HCT116 (cell line): Measurements from ENCODE around the gene DOP1B. TPM values are rescaled to one million over a fixed set of nuclear protein-coding genes. Genes with fewer than 3 reads are reported as not detected.

Source experiments
- ATAC-seq: fragments of 200-7000 bp; cut with Tn5 transposase; 2 replicates; pipeline ENCODE4 v1.9.1; 2020; ENCODE audit warnings: mild to moderate bottlenecking, moderate library complexity
- BruUV-seq: library from RNA; stranded (reverse); fragments of 400-500 nt; replicated peaks from 2 replicates; lab custom pipeline; 2021; lab: Mats Ljungman, UMichigan
- CTCF ChIA-PET: fragments of 300-600 bp; sonication (Branson Sonifier 250); formaldehyde crosslinking; loops from one replicate; lab custom pipeline; 2021; ENCODE audit warnings: antibody characterized with exemption; lab: Charles Lee
- POLR2A ChIA-PET: fragments of 300-600, 350-600 bp; sonication (Branson Sonifier 250); formaldehyde crosslinking; loops from one replicate; lab custom pipeline; 2021; ENCODE audit warnings: antibody characterized with exemption; lab: Charles Lee
- RAD21 ChIA-PET, 2 experiments: fragments of 300-600 bp; sonication (Branson Sonifier 250); formaldehyde crosslinking; loops; one replicate each; lab custom pipeline; 2023; ENCODE audit warnings: low total read pairs in 2 of 2; ENCODE audit not compliant: uncharacterized antibody in 2 of 2, unreplicated experiment in 2 of 2, low non-redundant PET in 1 of 2; lab: Charles Lee
- DNase-seq: peaks from one replicate; pipeline ENCODE4 v3.0.0-alpha.2; 2010; ENCODE audit warnings: low read depth, low spot score
- H2AFZ ChIP-seq: fragments of 200-600 bp; shearing (Covaris generic), sonication (generic); 2 replicates; pipeline ENCODE4 v1.6.1; 2017; ENCODE audit warnings: low read depth, mixed run types, mixed read lengths, antibody characterized with exemption, low read length; ENCODE audit not compliant: poor library complexity, severe bottlenecking
- H3K27ac ChIP-seq: 2 replicates; pipeline ENCODE4 v1.5.1; 2012; ENCODE audit warnings: low read depth, low read length
- H3K27me3 ChIP-seq: fragments of 200-600 bp; sonication (generic); 2 replicates; pipeline ENCODE4 v1.6.1; 2016; ENCODE audit warnings: mixed run types, low read length, mixed read lengths; ENCODE audit not compliant: insufficient read depth
- H3K36me3 ChIP-seq, 2 experiments: fragments of 200-500 bp in 1 of 2; fragments of 200-600 bp in 1 of 2; sonication (Bioruptor generic) in 1 of 2; sonication (generic) in 1 of 2; 2 replicates each; pipeline versions ENCODE4 v1.5.1 to v1.6.1; 2014 to 2016; ENCODE audit warnings: low read length in 2 of 2, inconsistent platforms in 1 of 2, mixed read lengths in 1 of 2, mixed run types in 1 of 2; ENCODE audit not compliant: insufficient read depth in 2 of 2, control insufficient read depth in 1 of 2
- H3K4me1 ChIP-seq, 2 experiments: fragments of 200-600 bp in 1 of 2; sonication (generic) in 1 of 2; 2 replicates each; pipeline versions ENCODE4 v1.5.1 to v1.6.1; 2012 to 2017; ENCODE audit warnings: low read length in 2 of 2, inconsistent platforms in 1 of 2, mild to moderate bottlenecking in 1 of 2, mixed read lengths in 1 of 2, mixed run types in 1 of 2, moderate library complexity in 1 of 2; ENCODE audit not compliant: insufficient read depth in 2 of 2, control insufficient read depth in 1 of 2
- H3K4me2 ChIP-seq: fragments of 200-600 bp; sonication (generic); 2 replicates; pipeline ENCODE4 v1.6.1; 2017; ENCODE audit warnings: mixed run types, low read length, mixed read lengths
- H3K4me3 ChIP-seq, 2 experiments: fragments of 200-600 bp in 1 of 2; sonication (generic) in 1 of 2; replicated peaks in 1 of 2; 2 replicates each; pipeline ENCODE4 v1.5.1; 2011 to 2016; ENCODE audit warnings: low read length in 2 of 2, control low read depth in 1 of 2, low read depth in 1 of 2, mild to moderate bottlenecking in 1 of 2, mixed read lengths in 1 of 2, mixed run types in 1 of 2
- H3K79me2 ChIP-seq: fragments of 200-600 bp; sonication (generic); 2 replicates; pipeline ENCODE4 v1.6.1; 2017; ENCODE audit warnings: mild to moderate bottlenecking, mixed run types, low read length, moderate library complexity, mixed read lengths; ENCODE audit not compliant: insufficient read depth
- H3K9ac ChIP-seq: fragments of 200-600 bp; sonication (generic); 2 replicates; pipeline ENCODE4 v1.6.1; 2016; ENCODE audit warnings: low read length, mixed read lengths
- H3K9me2 ChIP-seq: fragments of 200-600 bp; sonication (generic), shearing (Covaris generic); 2 replicates; pipeline ENCODE4 v1.6.1; 2017; ENCODE audit warnings: mixed run types, mild to moderate bottlenecking, moderate library complexity; ENCODE audit not compliant: insufficient read depth
- H3K9me3 ChIP-seq, 2 experiments: fragments of 200-500 bp in 1 of 2; fragments of 200-600 bp in 1 of 2; sonication (Bioruptor generic) in 1 of 2; sonication (generic) in 1 of 2; 2 replicates each; pipeline ENCODE4 v1.6.1; 2014 to 2017; ENCODE audit warnings: low read length in 2 of 2, mixed read lengths in 2 of 2, inconsistent platforms in 1 of 2, low read depth in 1 of 2, mild to moderate bottlenecking in 1 of 2, mixed run types in 1 of 2, moderate library complexity in 1 of 2; ENCODE audit not compliant: control insufficient read depth in 1 of 2, insufficient read depth in 1 of 2
- H4K20me1 ChIP-seq: fragments of 200-600 bp; sonication (generic), shearing (Covaris generic); 2 replicates; pipeline ENCODE4 v1.6.1; 2017; ENCODE audit warnings: mixed run types, mild to moderate bottlenecking, moderate library complexity; ENCODE audit not compliant: insufficient read depth
- CBX3 ChIP-seq: IDR thresholded peaks from 2 replicates; pipeline ENCODE4 v1.6.1; 2012; ENCODE audit warnings: low read depth
- CEBPB ChIP-seq: IDR thresholded peaks from 2 replicates; pipeline ENCODE4 v1.6.1; 2012; ENCODE audit warnings: low read depth
- EGR1 ChIP-seq: IDR thresholded peaks from 2 replicates; pipeline ENCODE4 v1.6.1; 2012; ENCODE audit warnings: low read depth
- ELF1 ChIP-seq: IDR thresholded peaks from 2 replicates; pipeline ENCODE4 v1.6.1; 2012; ENCODE audit warnings: low read depth, borderline replicate concordance
- EZH2 ChIP-seq: fragments of 200-600 bp; sonication (generic); IDR thresholded peaks from 2 replicates; pipeline ENCODE4 v1.6.1; 2017; ENCODE audit warnings: antibody characterized with exemption, mixed run types
- EZH2phosphoT487 ChIP-seq: fragments of 200-600 bp; IDR thresholded peaks from 2 replicates; pipeline ENCODE4 v1.6.1; 2018; ENCODE audit warnings: antibody characterized with exemption, borderline replicate concordance
- FOSL1 ChIP-seq: IDR thresholded peaks from 2 replicates; pipeline ENCODE4 v1.6.1; 2012; ENCODE audit warnings: low read depth
- JUND ChIP-seq: IDR thresholded peaks from 2 replicates; pipeline ENCODE4 v1.6.1; 2012
- POLR2AphosphoS5 ChIP-seq: IDR thresholded peaks from 2 replicates; pipeline ENCODE4 v1.6.1; 2011; ENCODE audit warnings: mild to moderate bottlenecking, low read depth, low read length, moderate library complexity
- RAD21 ChIP-seq: IDR thresholded peaks from 2 replicates; pipeline ENCODE4 v1.6.1; 2012; ENCODE audit warnings: low read depth, mild to moderate bottlenecking
- SIN3A ChIP-seq: IDR thresholded peaks from 2 replicates; pipeline ENCODE4 v1.6.1; 2012; ENCODE audit warnings: low read depth
- SP1 ChIP-seq: IDR thresholded peaks from 2 replicates; pipeline ENCODE4 v1.6.1; 2012; ENCODE audit warnings: low read depth
- ZFX ChIP-seq: fragments of 450-650 bp; IDR thresholded peaks from 2 replicates; pipeline ENCODE4 v1.6.1; 2017
- ZNF274 ChIP-seq: fragments of 200-500 bp; sonication (Bioruptor generic); IDR thresholded peaks from 2 replicates; pipeline ENCODE4 v1.6.1; 2014; ENCODE audit warnings: mild to moderate bottlenecking, low read depth, low read length, inconsistent platforms
- intact Hi-C: fragments of 100-400 bp; cut with micrococcal nuclease; formaldehyde crosslinking; loops from 2 replicates; pipeline ENCODE4 v1.10.0; 2022
- total RNA-seq: library from RNA; stranded (reverse); gene quantifications from one replicate; pipeline ENCODE4 v1.2.1, GENCODE V29; 2021; ENCODE audit not compliant: unreplicated experiment
- TF ChIP-seq, protein P1 (sequence below): IDR thresholded peaks from 2 replicates; pipeline ENCODE4 v1.6.1; 2012
- TF ChIP-seq, protein P2 (sequence below): IDR thresholded peaks from 2 replicates; pipeline ENCODE4 v1.6.1; 2012
- TF ChIP-seq, protein P3 (sequence below): IDR thresholded peaks from 2 replicates; pipeline ENCODE4 v1.6.1; 2012; ENCODE audit warnings: low read depth
- TF ChIP-seq, protein P4 (sequence below): IDR thresholded peaks from 2 replicates; pipeline ENCODE4 v1.6.1; 2011; ENCODE audit warnings: mild to moderate bottlenecking, low read length, moderate library complexity; ENCODE audit not compliant: insufficient replicate concordance; ENCODE audit errors: extremely low read depth
- TF ChIP-seq, protein P5 (sequence below), 3 experiments: fragments of 200-600 bp in 1 of 3; sonication (generic) in 1 of 3; IDR thresholded peaks in 2 of 3; conservative IDR thresholded peaks in 1 of 3; 2 replicates each; pipeline ENCODE4 v1.5.1; 2012 to 2017; ENCODE audit warnings: low read depth in 2 of 3, low read length in 2 of 3, antibody characterized with exemption in 1 of 3, borderline replicate concordance in 1 of 3, control low read depth in 1 of 3, mild to moderate bottlenecking in 1 of 3, mixed read lengths in 1 of 3, mixed run types in 1 of 3, moderate library complexity in 1 of 3; ENCODE audit not compliant: insufficient read depth in 1 of 3

The DOP1B gene
- total RNA-seq, 1 experiment from 2014 or later = 15.4 TPM

DNA sequence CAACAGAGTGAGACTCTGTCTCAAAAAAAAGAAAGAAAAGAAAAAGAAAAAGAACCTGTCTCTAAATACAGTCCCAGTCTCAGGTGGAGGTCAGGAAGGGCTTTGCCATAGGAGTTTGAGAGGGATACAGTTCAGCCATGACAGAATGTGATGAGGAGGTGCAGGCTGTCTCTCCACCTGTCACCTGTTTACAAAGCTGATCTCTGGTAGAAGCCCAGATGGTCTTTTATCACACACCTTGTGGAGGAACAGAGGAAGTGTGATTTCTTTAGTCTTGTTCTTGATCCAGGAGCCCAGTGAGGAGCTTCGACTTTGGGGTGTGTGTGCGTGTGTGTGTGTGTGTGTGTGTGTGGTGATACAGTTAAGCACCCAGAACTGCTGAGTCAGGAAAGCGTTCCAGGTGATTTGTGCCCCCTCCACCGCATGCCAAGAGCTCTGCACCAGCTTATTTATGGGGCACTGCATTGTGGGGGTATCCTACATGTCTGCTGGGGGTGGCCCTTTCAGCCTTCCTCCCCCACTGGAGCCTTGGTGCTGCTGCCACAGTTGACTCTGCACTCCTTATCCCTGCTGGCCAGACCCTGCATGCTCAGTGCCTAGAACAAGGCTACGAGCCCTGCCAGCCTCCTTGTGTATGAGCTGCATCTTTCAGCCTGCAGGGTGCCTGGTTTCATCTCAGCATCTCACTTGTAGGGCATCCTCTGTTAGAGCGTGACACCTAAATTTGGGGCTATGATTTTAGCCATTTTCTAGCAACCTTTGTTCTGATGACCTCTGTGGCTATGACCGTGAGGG lies 19.3 kb downstream of the DOP1B start:
- no peak overlapping the region for H2AFZ ChIP-seq
- H3K4me1 ChIP-seq = peaks cover 9 to 13% of the 10 kb centered on the region in 2 experiments
- H3K9me3 ChIP-seq = no peaks in the 10 kb centered on the region
- no peak overlapping the region for H3K9ac ChIP-seq
- no TSS peak for BruUV-seq
- no peaks in the 10 kb centered on the region for H3K36me3 ChIP-seq
- RAD21 ChIA-PET = no interaction called here
- no peak for DNase-seq
- no peaks in the 10 kb centered on the region for H4K20me1 ChIP-seq
- H3K27me3 ChIP-seq = no peaks in the 10 kb centered on the region
- H3K9me2 ChIP-seq = no peaks in the 10 kb centered on the region
- no peak for ATAC-seq
- CTCF ChIA-PET = no interaction called here
- intact Hi-C loops = no loop called here
- TF ChIP-seq FOSL1 (no peak), SIN3A (no peak), JUND (no peak), RAD21 (no peak), SP1 (no peak), CEBPB (no peak), EGR1 (no peak), EZH2phosphoT487 (no peak), CBX3 (no peak), EZH2 (no peak), ZFX (no peak), POLR2AphosphoS5 (no peak), ELF1 (no peak), ZNF274 (no peak)
- TF ChIP-seq, protein P1, sequence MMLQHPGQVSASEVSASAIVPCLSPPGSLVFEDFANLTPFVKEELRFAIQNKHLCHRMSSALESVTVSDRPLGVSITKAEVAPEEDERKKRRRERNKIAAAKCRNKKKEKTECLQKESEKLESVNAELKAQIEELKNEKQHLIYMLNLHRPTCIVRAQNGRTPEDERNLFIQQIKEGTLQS = no peak
- TF ChIP-seq, protein P2, sequence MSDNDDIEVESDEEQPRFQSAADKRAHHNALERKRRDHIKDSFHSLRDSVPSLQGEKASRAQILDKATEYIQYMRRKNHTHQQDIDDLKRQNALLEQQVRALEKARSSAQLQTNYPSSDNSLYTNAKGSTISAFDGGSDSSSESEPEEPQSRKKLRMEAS = no peak
- TF ChIP-seq, protein P3, sequence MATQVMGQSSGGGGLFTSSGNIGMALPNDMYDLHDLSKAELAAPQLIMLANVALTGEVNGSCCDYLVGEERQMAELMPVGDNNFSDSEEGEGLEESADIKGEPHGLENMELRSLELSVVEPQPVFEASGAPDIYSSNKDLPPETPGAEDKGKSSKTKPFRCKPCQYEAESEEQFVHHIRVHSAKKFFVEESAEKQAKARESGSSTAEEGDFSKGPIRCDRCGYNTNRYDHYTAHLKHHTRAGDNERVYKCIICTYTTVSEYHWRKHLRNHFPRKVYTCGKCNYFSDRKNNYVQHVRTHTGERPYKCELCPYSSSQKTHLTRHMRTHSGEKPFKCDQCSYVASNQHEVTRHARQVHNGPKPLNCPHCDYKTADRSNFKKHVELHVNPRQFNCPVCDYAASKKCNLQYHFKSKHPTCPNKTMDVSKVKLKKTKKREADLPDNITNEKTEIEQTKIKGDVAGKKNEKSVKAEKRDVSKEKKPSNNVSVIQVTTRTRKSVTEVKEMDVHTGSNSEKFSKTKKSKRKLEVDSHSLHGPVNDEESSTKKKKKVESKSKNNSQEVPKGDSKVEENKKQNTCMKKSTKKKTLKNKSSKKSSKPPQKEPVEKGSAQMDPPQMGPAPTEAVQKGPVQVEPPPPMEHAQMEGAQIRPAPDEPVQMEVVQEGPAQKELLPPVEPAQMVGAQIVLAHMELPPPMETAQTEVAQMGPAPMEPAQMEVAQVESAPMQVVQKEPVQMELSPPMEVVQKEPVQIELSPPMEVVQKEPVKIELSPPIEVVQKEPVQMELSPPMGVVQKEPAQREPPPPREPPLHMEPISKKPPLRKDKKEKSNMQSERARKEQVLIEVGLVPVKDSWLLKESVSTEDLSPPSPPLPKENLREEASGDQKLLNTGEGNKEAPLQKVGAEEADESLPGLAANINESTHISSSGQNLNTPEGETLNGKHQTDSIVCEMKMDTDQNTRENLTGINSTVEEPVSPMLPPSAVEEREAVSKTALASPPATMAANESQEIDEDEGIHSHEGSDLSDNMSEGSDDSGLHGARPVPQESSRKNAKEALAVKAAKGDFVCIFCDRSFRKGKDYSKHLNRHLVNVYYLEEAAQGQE = no peak
- TF ChIP-seq, protein P4, sequence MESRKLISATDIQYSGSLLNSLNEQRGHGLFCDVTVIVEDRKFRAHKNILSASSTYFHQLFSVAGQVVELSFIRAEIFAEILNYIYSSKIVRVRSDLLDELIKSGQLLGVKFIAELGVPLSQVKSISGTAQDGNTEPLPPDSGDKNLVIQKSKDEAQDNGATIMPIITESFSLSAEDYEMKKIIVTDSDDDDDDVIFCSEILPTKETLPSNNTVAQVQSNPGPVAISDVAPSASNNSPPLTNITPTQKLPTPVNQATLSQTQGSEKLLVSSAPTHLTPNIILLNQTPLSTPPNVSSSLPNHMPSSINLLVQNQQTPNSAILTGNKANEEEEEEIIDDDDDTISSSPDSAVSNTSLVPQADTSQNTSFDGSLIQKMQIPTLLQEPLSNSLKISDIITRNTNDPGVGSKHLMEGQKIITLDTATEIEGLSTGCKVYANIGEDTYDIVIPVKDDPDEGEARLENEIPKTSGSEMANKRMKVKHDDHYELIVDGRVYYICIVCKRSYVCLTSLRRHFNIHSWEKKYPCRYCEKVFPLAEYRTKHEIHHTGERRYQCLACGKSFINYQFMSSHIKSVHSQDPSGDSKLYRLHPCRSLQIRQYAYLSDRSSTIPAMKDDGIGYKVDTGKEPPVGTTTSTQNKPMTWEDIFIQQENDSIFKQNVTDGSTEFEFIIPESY = no peak
- TF ChIP-seq, protein P5, sequence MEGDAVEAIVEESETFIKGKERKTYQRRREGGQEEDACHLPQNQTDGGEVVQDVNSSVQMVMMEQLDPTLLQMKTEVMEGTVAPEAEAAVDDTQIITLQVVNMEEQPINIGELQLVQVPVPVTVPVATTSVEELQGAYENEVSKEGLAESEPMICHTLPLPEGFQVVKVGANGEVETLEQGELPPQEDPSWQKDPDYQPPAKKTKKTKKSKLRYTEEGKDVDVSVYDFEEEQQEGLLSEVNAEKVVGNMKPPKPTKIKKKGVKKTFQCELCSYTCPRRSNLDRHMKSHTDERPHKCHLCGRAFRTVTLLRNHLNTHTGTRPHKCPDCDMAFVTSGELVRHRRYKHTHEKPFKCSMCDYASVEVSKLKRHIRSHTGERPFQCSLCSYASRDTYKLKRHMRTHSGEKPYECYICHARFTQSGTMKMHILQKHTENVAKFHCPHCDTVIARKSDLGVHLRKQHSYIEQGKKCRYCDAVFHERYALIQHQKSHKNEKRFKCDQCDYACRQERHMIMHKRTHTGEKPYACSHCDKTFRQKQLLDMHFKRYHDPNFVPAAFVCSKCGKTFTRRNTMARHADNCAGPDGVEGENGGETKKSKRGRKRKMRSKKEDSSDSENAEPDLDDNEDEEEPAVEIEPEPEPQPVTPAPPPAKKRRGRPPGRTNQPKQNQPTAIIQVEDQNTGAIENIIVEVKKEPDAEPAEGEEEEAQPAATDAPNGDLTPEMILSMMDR (IDR thresholded peaks at IDR 0.05 in 2 of 3, conservative IDR thresholded peaks at IDR 0.05 in 1 of 3; ENCODE audit: borderline replicate concordance in 1 of 3, insufficient read depth in 1 of 3, low read depth in 2 of 3, low read length in 2 of 3) = no peak
- POLR2A ChIA-PET = no interaction called here
- no peak overlapping the region for H3K4me2 ChIP-seq
- no peak overlapping the region for H3K27ac ChIP-seq
- H3K79me2 ChIP-seq = no peaks in the 10 kb centered on the region
- no peak overlapping the region for H3K4me3 ChIP-seq
